GM12872 (cell line): ENCODE measurements around the gene ACTR1B.

Experiments
- TF ChIP-seq, protein P1 (sequence below): IDR thresholded peaks from 3 replicates; pipeline ENCODE4 v1.5.1; 2011; ENCODE audit warnings: low read depth, mild to moderate bottlenecking, low read length, moderate library complexity; ENCODE audit not compliant: insufficient read depth

ACTR1B gene

DNA sequence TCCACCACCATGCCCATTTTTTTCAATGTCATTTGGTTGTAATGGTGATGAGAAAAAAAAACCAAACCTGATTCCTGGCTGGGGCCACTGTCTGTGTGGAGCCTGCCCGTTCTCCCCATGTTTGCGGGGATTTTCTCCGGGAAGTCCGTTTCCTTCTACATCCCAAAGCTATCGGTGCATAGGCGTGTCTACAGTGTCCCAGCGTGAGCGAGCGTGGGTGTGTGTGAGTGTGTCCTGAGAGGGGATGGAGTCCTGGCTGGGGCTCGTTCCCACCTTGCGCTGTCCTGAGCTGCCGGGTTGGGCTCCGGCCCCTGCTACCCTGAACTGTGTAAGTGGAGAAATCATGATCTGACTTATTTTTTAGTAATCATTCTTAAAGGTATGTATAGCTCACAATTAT lies 42.3 kb upstream of the ACTR1B start:
- TF ChIP-seq, protein P1, sequence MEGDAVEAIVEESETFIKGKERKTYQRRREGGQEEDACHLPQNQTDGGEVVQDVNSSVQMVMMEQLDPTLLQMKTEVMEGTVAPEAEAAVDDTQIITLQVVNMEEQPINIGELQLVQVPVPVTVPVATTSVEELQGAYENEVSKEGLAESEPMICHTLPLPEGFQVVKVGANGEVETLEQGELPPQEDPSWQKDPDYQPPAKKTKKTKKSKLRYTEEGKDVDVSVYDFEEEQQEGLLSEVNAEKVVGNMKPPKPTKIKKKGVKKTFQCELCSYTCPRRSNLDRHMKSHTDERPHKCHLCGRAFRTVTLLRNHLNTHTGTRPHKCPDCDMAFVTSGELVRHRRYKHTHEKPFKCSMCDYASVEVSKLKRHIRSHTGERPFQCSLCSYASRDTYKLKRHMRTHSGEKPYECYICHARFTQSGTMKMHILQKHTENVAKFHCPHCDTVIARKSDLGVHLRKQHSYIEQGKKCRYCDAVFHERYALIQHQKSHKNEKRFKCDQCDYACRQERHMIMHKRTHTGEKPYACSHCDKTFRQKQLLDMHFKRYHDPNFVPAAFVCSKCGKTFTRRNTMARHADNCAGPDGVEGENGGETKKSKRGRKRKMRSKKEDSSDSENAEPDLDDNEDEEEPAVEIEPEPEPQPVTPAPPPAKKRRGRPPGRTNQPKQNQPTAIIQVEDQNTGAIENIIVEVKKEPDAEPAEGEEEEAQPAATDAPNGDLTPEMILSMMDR = no peak

DNA sequence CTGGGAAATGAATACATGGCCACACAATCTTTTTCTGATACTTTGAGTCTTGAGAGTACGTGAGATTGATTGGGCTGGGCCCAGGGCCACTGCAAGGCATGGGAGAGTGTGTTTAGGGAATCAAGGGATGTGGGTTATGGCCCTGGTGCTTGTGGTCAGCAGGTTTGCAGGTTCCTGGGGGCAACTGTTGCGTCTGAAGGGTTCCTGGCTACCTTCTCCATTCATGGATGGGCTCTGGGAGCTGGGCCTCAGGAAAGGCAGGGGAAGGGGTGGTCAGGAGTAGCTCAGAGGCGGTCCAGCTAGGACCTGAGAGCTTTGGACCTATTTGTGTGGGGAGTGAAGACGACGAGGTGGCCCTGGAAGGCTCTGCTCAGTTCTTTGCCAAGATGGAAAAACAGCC lies 41.1 kb upstream of the ACTR1B start:
- TF ChIP-seq, protein P1 = no peak

DNA sequence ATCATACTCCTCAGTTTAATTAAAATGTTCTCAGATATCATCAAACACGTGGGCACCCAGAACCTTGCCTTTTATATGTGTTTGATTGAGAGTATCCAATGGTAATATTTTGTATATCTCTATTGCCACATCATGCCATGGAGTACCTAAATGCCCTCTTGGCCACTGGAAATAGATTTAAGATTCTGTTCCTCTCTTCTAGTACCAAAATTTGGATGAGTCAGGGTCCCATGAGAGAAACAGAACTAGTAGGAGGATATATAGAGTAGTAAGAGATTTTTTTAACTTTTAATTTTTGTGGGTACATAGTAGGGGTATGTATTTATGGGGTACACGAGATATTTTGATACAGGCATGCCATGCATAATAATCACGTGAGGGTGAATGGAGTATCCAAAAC lies 39.9 kb upstream of the ACTR1B start:
- TF ChIP-seq, protein P1 = no peak

DNA sequence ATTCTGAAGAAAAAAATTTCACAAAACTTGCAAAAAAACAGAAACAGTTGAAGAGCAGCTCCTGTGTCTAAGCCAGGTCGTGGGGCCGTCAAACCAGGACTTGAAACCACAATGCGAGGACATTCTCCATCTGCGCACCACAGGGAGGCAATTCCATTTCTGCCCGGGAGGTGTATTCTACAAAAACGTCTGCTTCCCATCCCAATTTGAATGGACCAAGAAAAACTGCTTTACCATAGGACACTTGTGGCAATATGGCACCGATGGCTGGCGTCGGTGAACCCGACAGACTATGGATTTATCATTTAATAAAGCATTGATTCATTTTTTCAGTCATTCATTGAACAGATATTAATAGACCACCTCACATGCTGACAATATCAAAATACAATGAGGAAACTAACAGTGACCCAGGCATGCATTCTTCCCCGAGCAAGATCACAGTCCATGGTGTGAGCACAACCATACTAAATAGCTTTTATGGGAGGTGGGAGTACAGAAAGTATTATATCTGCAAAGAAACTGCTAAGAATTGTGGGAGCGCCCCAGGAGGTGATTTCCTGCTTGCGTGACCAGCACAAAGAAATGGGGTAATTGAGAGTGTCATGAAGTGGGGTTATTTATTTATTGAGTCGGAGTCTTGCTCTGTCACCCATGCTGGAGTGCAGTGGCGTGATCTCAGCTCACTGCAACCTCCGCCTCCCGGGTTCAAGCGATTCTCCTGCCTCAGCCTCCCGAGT lies 39.1 kb upstream of the ACTR1B start:
- TF ChIP-seq, protein P1 = no peak

DNA sequence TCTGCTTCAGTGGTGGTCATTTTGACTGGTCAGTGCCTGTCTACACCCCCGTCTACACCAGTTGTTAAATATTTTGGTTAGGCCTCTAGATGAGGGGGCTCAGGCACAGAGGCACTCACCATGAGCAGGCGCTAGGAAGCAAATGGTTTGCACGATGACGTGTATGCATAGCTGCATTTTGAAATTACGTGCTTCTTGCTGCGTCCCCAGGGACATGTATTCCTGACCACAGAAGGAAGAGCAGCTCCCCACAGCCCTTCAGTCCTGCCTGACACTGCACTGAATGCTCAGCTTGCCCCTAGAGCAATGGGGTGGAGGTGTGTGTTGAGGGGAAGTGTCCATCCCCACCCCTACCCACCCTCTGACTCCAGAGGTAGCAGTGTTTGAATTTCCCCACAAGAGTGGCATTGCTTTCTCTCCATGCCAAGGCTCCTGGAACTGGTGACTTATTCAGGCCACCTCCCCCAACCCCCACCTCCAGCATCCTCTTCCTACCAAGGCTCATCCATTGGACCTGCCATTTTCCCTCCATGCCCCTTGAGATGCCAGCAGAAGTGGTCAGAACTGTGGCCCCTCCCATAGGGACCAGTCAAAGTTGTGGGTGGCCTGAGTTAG lies 38.1 kb upstream of the ACTR1B start:
- TF ChIP-seq, protein P1 = no peak

DNA sequence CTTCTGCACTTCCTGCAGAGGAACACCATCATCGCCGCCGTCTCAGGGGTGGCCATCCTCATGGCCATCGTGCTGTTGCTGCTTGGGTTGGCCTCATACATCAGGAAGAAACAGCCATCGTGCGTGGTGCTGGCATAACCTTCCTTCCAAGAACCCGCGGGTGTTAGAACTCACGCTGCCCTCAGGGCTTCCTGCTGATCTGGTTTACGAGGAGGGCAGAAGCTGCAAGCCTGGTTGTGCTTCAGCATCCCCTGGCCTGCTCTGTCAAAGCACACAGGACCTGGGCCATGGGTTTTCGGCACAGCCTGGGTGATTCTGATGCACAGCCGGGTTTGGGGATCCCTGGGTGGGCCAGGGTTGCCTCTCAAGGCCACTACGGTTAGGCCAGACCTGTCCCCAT lies 37.3 kb upstream of the ACTR1B start:
- TF ChIP-seq, protein P1 = no peak

DNA sequence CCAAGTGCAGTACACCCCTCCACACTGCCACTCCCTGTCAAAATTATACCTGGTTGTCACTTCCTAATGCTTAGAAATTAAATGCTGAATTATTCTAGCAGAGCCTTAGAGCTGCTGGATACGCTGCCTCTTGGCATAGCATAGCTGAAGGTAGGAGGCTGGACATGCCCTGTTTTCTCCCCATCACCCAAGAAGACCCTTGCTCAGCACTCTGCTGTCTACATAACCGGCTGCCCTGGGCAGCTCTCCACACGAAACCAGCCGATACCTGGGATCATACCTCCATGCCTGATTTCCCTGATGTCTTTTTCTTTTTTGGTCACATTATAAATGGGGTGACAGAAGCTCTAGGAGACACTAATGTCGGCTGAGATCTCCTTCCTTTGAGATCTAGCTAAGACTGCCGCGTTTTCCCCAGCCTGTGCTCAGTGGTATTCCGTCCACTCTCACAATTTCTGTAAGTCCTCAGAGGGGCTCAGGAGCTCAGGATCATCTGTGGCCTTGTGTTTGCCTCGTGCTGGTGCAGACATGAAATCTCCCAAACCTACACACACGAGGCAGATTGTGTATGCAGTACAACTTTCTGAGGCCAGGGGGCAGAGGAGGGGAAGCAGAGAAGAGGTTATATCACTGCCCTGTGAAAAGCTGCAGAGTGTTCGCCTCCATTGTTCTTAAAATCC lies 36.1 kb upstream of the ACTR1B start:
- TF ChIP-seq, protein P1 = peak; percentile 75
